ENCODE measurements around the gene BCL2L1.

BCL2L1 gene

GRCh38 chr20:31708736-31709534 is 13.7 kb downstream of the BCL2L1 start:
- no peak for DNase-seq

- DNase-seq = no peak
Measured at GRCh38 chr20:31707994-31708735, 14.5 kb downstream of the BCL2L1 start.

GRCh38 chr20:31707258-31707615 is 15.4 kb downstream of the BCL2L1 start:
- no peak for DNase-seq

- no peak for DNase-seq
Measured at GRCh38 chr20:31706607-31707257, 15.9 kb downstream of the BCL2L1 start.

- no peak for DNase-seq
Measured at GRCh38 chr20:31705598-31706597, 16.8 kb downstream of the BCL2L1 start.

GRCh38 chr20:31705191-31705590 is 17.5 kb downstream of the BCL2L1 start:
- no peak for DNase-seq

GRCh38 chr20:31704225-31705119 is 18.2 kb downstream of the BCL2L1 start:
- DNase-seq = peak; percentile 58

GRCh38 chr20:31701591-31701990 is 21.1 kb downstream of the BCL2L1 start:
- DNase-seq = no peak

GRCh38 chr20:31700747-31701146 is 21.9 kb downstream of the BCL2L1 start:
- no peak for DNase-seq

- no peak for DNase-seq
Measured at GRCh38 chr20:31699801-31700728, 22.6 kb downstream of the BCL2L1 start.

- peak; percentile 85 for DNase-seq
Measured at GRCh38 chr20:31698803-31699718, 23.6 kb downstream of the BCL2L1 start.

GRCh38 chr20:31698243-31698802 is 24.3 kb downstream of the BCL2L1 start:
- no peak for DNase-seq

- DNase-seq = no peak
Measured at GRCh38 chr20:31695849-31696804, 26.5 kb downstream of the BCL2L1 start.

- no peak for DNase-seq
Measured at GRCh38 chr20:31694842-31695593, 27.6 kb downstream of the BCL2L1 start.

GRCh38 chr20:31693987-31694661 is 28.5 kb downstream of the BCL2L1 start:
- DNase-seq = no peak

- DNase-seq = no peak
Measured at GRCh38 chr20:31693402-31693801, 29.3 kb downstream of the BCL2L1 start.

Data from fibroblast of skin of abdomen (primary cell).